ENCODE data around the gene CTTN. TPM values are rescaled to one million over a fixed set of nuclear protein-coding genes. Genes with fewer than 3 reads are reported as not detected.

Gene CTTN
- total and polyA plus RNA-seq, 2 of the 8 experiments (the other 6 are each of a cell fraction or from before 2014, with no cell fraction given) = 84.6 to 216 TPM

GRCh38 chr11:70429724-70430521, 31.6 kb downstream of the CTTN start:
- H2AK5ac ChIP-seq (ENCODE audit: low read depth, low read length) = no peak overlapping the region
- no peak overlapping the region for H3K23ac ChIP-seq (ENCODE audit: insufficient read length)
- no peak overlapping the region for H3K18ac ChIP-seq (ENCODE audit: extremely low read depth, low read length)
- H4K8ac ChIP-seq (ENCODE audit: extremely low read depth, insufficient read depth, low read length) = no peak overlapping the region; the same call in 1 of the 2 replicates
- H3K9ac ChIP-seq (replicated peaks in 1 of 4; ENCODE audit: extremely low read depth in 1 of 4, low read depth in 3 of 4, low read length in 3 of 4) = no peak overlapping the region
- H3K79me2 ChIP-seq (ENCODE audit: control insufficient read depth in 1 of 2, insufficient read depth in 2 of 2, low read length in 2 of 2) = no peaks in the 10 kb centered on the region
- H4K20me1 ChIP-seq (replicated peaks in 1 of 2; ENCODE audit: control insufficient read depth in 1 of 2, insufficient read depth in 2 of 2, low read length in 2 of 2) = peaks cover 9 to 33% of the 10 kb centered on the region in 2 experiments
- H4K91ac ChIP-seq (replicated peaks; ENCODE audit: insufficient read length, low read length) = no peak overlapping the region
- no peak overlapping the region for H2BK120ac ChIP-seq (replicated peaks; ENCODE audit: low read depth, low read length)
- no peak overlapping the region for H3K56ac ChIP-seq (replicated peaks; ENCODE audit: insufficient read length, low read depth, low read length)
- H3K79me1 ChIP-seq (ENCODE audit: low read depth, low read length) = no peaks in the 10 kb centered on the region; the same call in none of the 2 replicates
- no peaks in the 10 kb centered on the region for H3K9me3 ChIP-seq (ENCODE audit: insufficient read depth in 2 of 2, low read depth in 1 of 2, low read length in 1 of 2)
- no peaks in the 10 kb centered on the region for H3K23me2 ChIP-seq (ENCODE audit: low read depth, low read length)
- ChIA-PET POLR2A (ENCODE audit: partially characterized antibody) (interaction anchor here (1.0 to 1.4 kb wide), 4 partner anchors 10 to 30 kb away, joined by 3 read pairs; no protein-coding TSS in a partner anchor), CTCF (ENCODE audit: partially characterized antibody) (interaction anchor here (1.1 to 1.3 kb wide), 3 partner anchors 19 to 37 kb away, joined by 3 read pairs; no protein-coding TSS in a partner anchor)
- no peak for FAIRE-seq
- no peak overlapping the region for H2BK15ac ChIP-seq (ENCODE audit: low read length)
- no peak overlapping the region for H3K4ac ChIP-seq (replicated peaks; ENCODE audit: insufficient read length, low read depth, low read length)
- no peak overlapping the region for H2BK20ac ChIP-seq (ENCODE audit: low read length)
- no peak overlapping the region for H2BK12ac ChIP-seq (ENCODE audit: low read depth, low read length)
- no peak overlapping the region for H3K4me3 ChIP-seq (ENCODE audit: extremely low read depth in 1 of 4, insufficient read depth in 2 of 4, low read depth in 3 of 4, low read length in 4 of 4)
- no peaks in the 10 kb centered on the region for H3K27me3 ChIP-seq (replicated peaks in 1 of 4; ENCODE audit: control insufficient read depth in 3 of 4, extremely low read depth in 1 of 4, insufficient read depth in 3 of 4, low read length in 3 of 4)
- H3K14ac ChIP-seq (ENCODE audit: insufficient read length) = no peak overlapping the region
- no peak overlapping the region for H2AFZ ChIP-seq (ENCODE audit: low read length)
- H3K4me2 ChIP-seq (ENCODE audit: insufficient read depth in 1 of 2, low read depth in 2 of 2, low read length in 2 of 2) = no peak overlapping the region
- 90% methylated on average over 11 of the region's 11 CpGs; no CpG with 5 or more reads in 1 of the 2 experiments for WGBS, 2 experiments (ENCODE audit: extremely low coverage in 1 of 2, insufficient coverage in 1 of 2, insufficient read length in 1 of 2, insufficient replicate concordance in 2 of 2, low coverage in 1 of 2, low lambda C conversion rate in 2 of 2, missing lambda C conversion rate in 1 of 2)
- DNase-seq (ENCODE audit: low read depth in 1 of 2, low spot score in 2 of 2) = no peak
- H3K36me3 ChIP-seq (ENCODE audit: control insufficient read depth in 2 of 4, insufficient read depth in 4 of 4, low read length in 3 of 4) = peaks cover 19 to 85% (median 73%) of the 10 kb centered on the region in 4 experiments
- H2BK5ac ChIP-seq (ENCODE audit: low read depth, low read length) = no peak overlapping the region
- peaks cover 0 to 3% (median 0%) of the 10 kb centered on the region in 4 experiments; a peak in 1 of 7 replicates for H3K4me1 ChIP-seq (replicated peaks in 1 of 4; ENCODE audit: control insufficient read depth in 3 of 4, insufficient read depth in 4 of 4, low read length in 3 of 4)
- no peak overlapping the region for H3K27ac ChIP-seq (ENCODE audit: low read depth, low read length)
- H4K5ac ChIP-seq (ENCODE audit: insufficient read length, low read depth, low read length) = no peak overlapping the region
- no peak for TF ChIP-seq POLR2AphosphoS5 (IDR thresholded peaks at IDR 0.05; ENCODE audit: low read depth, low read length)
- no peak for TF ChIP-seq SIRT6 (IDR thresholded peaks at IDR 0.05; ENCODE audit: low read length)
- TF ChIP-seq BRCA1 (IDR thresholded peaks at IDR 0.05; ENCODE audit: low read depth, low read length) = no peak
- TF ChIP-seq CTCF (IDR thresholded peaks at IDR 0.05; ENCODE audit: control extremely low read depth in 1 of 3, insufficient read depth in 1 of 3, low read depth in 1 of 3, low read length in 3 of 3) = no peak
- no peak for TF ChIP-seq ZNF274 (IDR thresholded peaks at IDR 0.05; ENCODE audit: borderline replicate concordance, extremely low read depth, low read length)
- TF ChIP-seq TBP (IDR thresholded peaks at IDR 0.05; ENCODE audit: low read depth, low read length) = no peak

All from H1 (cell line).